ENCODE data around the gene NINL. TPM values are rescaled to one million over a fixed set of nuclear protein-coding genes. Genes with fewer than 3 reads are reported as not detected.

NINL gene
- total RNA-seq, 2 experiments from 2014 or later, result 2.2 to 2.5 TPM

Other genes with a start within 250 kb of the NINL start
- gene ABHD12, start 194.7 kb downstream of the NINL start, total RNA-seq, result 10 to 100 TPM; 26.5 to 27.3 TPM
- gene GINS1, start 177.9 kb downstream of the NINL start, total RNA-seq, result 10 to 100 TPM; 23.7 to 25.6 TPM
- 1 to 10 TPM; 5.0 to 5.3 TPM for gene NANP, start 38.5 kb upstream of the NINL start, total RNA-seq
- 10 to 100 TPM; 25.3 to 26.6 TPM for gene ZNF337, start 111.3 kb upstream of the NINL start, total RNA-seq